Calu3 (cell line): Measurements from ENCODE around the gene RAC2. TPM values are rescaled to one million over a fixed set of nuclear protein-coding genes. Genes with fewer than 3 reads are reported as not detected.

Source experiments
- BruUV-seq: library from RNA; stranded (reverse); fragments of 400-500 nt; replicated peaks from 2 replicates; lab custom pipeline; 2021; lab: Mats Ljungman, UMichigan
- CTCF ChIA-PET: fragments of 300-600 bp; sonication (Branson Sonifier 250); formaldehyde crosslinking; loops from one replicate; lab custom pipeline; 2022; ENCODE audit warnings: antibody characterized with exemption; lab: Charles Lee
- DNase-seq: peaks from one replicate; pipeline ENCODE4 v3.0.0; 2022
- H3K27ac Mint-ChIP-seq: one replicate; pipeline ENCODE4 v1.8.0; 2022; ENCODE audit warnings: mixed read lengths; ENCODE audit not compliant: unreplicated experiment
- H3K27me3 Mint-ChIP-seq: one replicate; pipeline ENCODE4 v1.8.0; 2022; ENCODE audit warnings: mixed read lengths; ENCODE audit not compliant: unreplicated experiment
- H3K36me3 Mint-ChIP-seq: one replicate; pipeline ENCODE4 v1.8.0; 2022; ENCODE audit warnings: mild to moderate bottlenecking, moderate library complexity, mixed read lengths; ENCODE audit not compliant: insufficient read depth, unreplicated experiment
- H3K4me1 Mint-ChIP-seq: one replicate; pipeline ENCODE4 v1.8.0; 2022; ENCODE audit warnings: mild to moderate bottlenecking, low read depth, mixed read lengths; ENCODE audit not compliant: unreplicated experiment
- H3K4me3 Mint-ChIP-seq: one replicate; pipeline ENCODE4 v1.8.0; 2022; ENCODE audit warnings: mild to moderate bottlenecking, low read depth, moderate library complexity, mixed read lengths; ENCODE audit not compliant: unreplicated experiment
- H3K9me3 Mint-ChIP-seq: one replicate; pipeline ENCODE4 v1.8.0; 2022; ENCODE audit warnings: low read depth, mixed read lengths; ENCODE audit not compliant: unreplicated experiment
- CTCF ChIP-seq: fragments of 200-600 bp; IDR thresholded peaks from one replicate; pipeline ENCODE4 v1.8.0; 2022; ENCODE audit warnings: antibody characterized with exemption; ENCODE audit not compliant: unreplicated experiment
- intact Hi-C: fragments of 100-400 bp; cut with micrococcal nuclease; formaldehyde crosslinking; loops from one replicate; pipeline ENCODE4 v1.10.0; 2022; ENCODE audit not compliant: unreplicated experiment
- total RNA-seq: library from RNA; stranded (reverse); gene quantifications from 2 replicates; pipeline ENCODE4 v1.2.3, GENCODE V29; 2022

RAC2 gene
- total RNA-seq, 1 experiment from 2014 or later, result 21.0 TPM

GRCh38 chr22:37275622-37276021 is 31.6 kb upstream of the RAC2 start:
- no peak for DNase-seq
- H3K4me3 Mint-ChIP-seq, result no peak overlapping the region
- no peak for TF ChIP-seq CTCF
- intact Hi-C loops, result no loop called here
- no peak overlapping the region for H3K27ac Mint-ChIP-seq
- H3K27me3 Mint-ChIP-seq, result peaks cover 40% of the 10 kb centered on the region
- no TSS peak for BruUV-seq
- no peaks in the 10 kb centered on the region for H3K4me1 Mint-ChIP-seq
- no peaks in the 10 kb centered on the region for H3K36me3 Mint-ChIP-seq
- no peaks in the 10 kb centered on the region for H3K9me3 Mint-ChIP-seq
- CTCF ChIA-PET, result interaction anchor here (1.8 kb wide), 1 partner anchor 16 kb away, joined by 3 read pairs; no protein-coding TSS in a partner anchor

GRCh38 chr22:37275134-37275533 is 31.1 kb upstream of the RAC2 start:
- H3K9me3 Mint-ChIP-seq, result no peaks in the 10 kb centered on the region
- H3K36me3 Mint-ChIP-seq, result no peaks in the 10 kb centered on the region
- no peak for DNase-seq
- H3K27ac Mint-ChIP-seq, result no peak overlapping the region
- H3K4me3 Mint-ChIP-seq, result no peak overlapping the region
- peaks cover 45% of the 10 kb centered on the region for H3K27me3 Mint-ChIP-seq
- CTCF ChIA-PET, result interaction anchor here (1.8 kb wide), 1 partner anchor 16 kb away, joined by 3 read pairs; no protein-coding TSS in a partner anchor
- intact Hi-C loops, result no loop called here
- TF ChIP-seq CTCF, result no peak
- BruUV-seq, result no TSS peak
- no peaks in the 10 kb centered on the region for H3K4me1 Mint-ChIP-seq

- peaks cover 52% of the 10 kb centered on the region for H3K27me3 Mint-ChIP-seq
- BruUV-seq, result no TSS peak
- H3K4me3 Mint-ChIP-seq, result no peak overlapping the region
- no peaks in the 10 kb centered on the region for H3K4me1 Mint-ChIP-seq
- no peak for TF ChIP-seq CTCF
- no peaks in the 10 kb centered on the region for H3K9me3 Mint-ChIP-seq
- CTCF ChIA-PET, result no interaction called here
- no peak for DNase-seq
- no peaks in the 10 kb centered on the region for H3K36me3 Mint-ChIP-seq
- intact Hi-C loops, result no loop called here
- H3K27ac Mint-ChIP-seq, result no peak overlapping the region
Observed at GRCh38 chr22:37274380-37274862, 30.4 kb upstream of the RAC2 start.

GRCh38 chr22:37273846-37274225 is 29.8 kb upstream of the RAC2 start:
- no peak overlapping the region for H3K4me3 Mint-ChIP-seq
- BruUV-seq, result no TSS peak
- no peak overlapping the region for H3K27ac Mint-ChIP-seq
- peaks cover 54% of the 10 kb centered on the region for H3K27me3 Mint-ChIP-seq
- TF ChIP-seq CTCF, result no peak
- no peak for DNase-seq
- CTCF ChIA-PET, result no interaction called here
- H3K9me3 Mint-ChIP-seq, result no peaks in the 10 kb centered on the region
- H3K36me3 Mint-ChIP-seq, result no peaks in the 10 kb centered on the region
- H3K4me1 Mint-ChIP-seq, result no peaks in the 10 kb centered on the region
- intact Hi-C loops, result no loop called here
